PFSK-1 (cell line): Measurements from ENCODE around the gene SCAP.

Experiments used
- POLR2AphosphoS5 ChIP-seq: IDR thresholded peaks from 2 replicates; pipeline ENCODE4 v1.6.1; 2012; ENCODE audit warnings: low read depth, mild to moderate bottlenecking, control low read depth, low read length, moderate library complexity
- SIN3A ChIP-seq: IDR thresholded peaks from 2 replicates; pipeline ENCODE4 v1.6.1; 2012; ENCODE audit warnings: mild to moderate bottlenecking, low read length, moderate library complexity, borderline replicate concordance; ENCODE audit not compliant: insufficient read depth
- TF ChIP-seq, protein P1 (sequence below), 2 experiments: IDR thresholded peaks; 2 replicates each; pipeline versions ENCODE4 v1.6.1 to v1.8.0; 2011 to 2012; ENCODE audit warnings: low read depth in 2 of 2, low read length in 2 of 2, control low read depth in 1 of 2, inconsistent platforms in 1 of 2, mild to moderate bottlenecking in 1 of 2, moderate library complexity in 1 of 2; ENCODE audit not compliant: insufficient read depth in 1 of 2

DNA sequence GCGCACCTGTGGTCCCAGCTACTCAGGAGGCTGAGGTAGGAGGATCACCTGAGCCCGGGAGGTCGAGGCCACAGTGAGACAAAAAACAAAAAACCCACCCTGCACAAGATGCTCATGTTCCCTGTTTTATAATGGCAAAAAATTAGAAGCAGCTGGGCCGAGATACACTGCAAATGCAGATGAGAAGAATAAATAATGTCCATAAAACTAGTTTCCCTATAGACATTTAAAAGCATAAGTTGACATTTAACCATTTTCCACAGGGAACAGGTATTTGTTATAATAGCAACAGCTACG is 537 bp upstream of the SCAP start:
- TF ChIP-seq, protein P1, sequence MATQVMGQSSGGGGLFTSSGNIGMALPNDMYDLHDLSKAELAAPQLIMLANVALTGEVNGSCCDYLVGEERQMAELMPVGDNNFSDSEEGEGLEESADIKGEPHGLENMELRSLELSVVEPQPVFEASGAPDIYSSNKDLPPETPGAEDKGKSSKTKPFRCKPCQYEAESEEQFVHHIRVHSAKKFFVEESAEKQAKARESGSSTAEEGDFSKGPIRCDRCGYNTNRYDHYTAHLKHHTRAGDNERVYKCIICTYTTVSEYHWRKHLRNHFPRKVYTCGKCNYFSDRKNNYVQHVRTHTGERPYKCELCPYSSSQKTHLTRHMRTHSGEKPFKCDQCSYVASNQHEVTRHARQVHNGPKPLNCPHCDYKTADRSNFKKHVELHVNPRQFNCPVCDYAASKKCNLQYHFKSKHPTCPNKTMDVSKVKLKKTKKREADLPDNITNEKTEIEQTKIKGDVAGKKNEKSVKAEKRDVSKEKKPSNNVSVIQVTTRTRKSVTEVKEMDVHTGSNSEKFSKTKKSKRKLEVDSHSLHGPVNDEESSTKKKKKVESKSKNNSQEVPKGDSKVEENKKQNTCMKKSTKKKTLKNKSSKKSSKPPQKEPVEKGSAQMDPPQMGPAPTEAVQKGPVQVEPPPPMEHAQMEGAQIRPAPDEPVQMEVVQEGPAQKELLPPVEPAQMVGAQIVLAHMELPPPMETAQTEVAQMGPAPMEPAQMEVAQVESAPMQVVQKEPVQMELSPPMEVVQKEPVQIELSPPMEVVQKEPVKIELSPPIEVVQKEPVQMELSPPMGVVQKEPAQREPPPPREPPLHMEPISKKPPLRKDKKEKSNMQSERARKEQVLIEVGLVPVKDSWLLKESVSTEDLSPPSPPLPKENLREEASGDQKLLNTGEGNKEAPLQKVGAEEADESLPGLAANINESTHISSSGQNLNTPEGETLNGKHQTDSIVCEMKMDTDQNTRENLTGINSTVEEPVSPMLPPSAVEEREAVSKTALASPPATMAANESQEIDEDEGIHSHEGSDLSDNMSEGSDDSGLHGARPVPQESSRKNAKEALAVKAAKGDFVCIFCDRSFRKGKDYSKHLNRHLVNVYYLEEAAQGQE (IDR thresholded peaks at IDR 0.05; ENCODE audit: insufficient read depth in 1 of 2, low read depth in 2 of 2, low read length in 2 of 2): no peak
- TF ChIP-seq POLR2AphosphoS5: no peak
- TF ChIP-seq SIN3A: no peak
